GM18519 (cell line): ENCODE measurements around the gene TSPAN8.
"Not testable (repeated sequence)": the region's sequence is repeated elsewhere in the genome, so short reads cannot be mapped to it uniquely, and the experiment has no call there.

ENCODE experiments used
- ATAC-seq: cut with Tn5 transposase; IDR thresholded peaks from one replicate; pipeline ENCODE4 v1.9.1; 2021; ENCODE audit warnings: mild to moderate bottlenecking, moderate library complexity; ENCODE audit not compliant: unreplicated experiment, low FRiP score

The TSPAN8 gene

GRCh38 chr12:71157601-71158233 is at the start of gene TSPAN8:
Gene TSPAN8 (minus strand): TSS chr12:71157999. CDS start chr12:71157678, 321 bp downstream.
- ATAC-seq, result no peak

GRCh38 chr12:71201136-71201679 is 43.4 kb upstream of the TSPAN8 start:
- no peak for ATAC-seq

- ATAC-seq, result no peak
These were observed 42.9 kb upstream of the TSPAN8 start for GRCh38 chr12:71200706-71201105.

- no peak for ATAC-seq
These were observed 39.7 kb upstream of the TSPAN8 start for GRCh38 chr12:71197460-71197859.

GRCh38 chr12:71195338-71195896 is 37.6 kb upstream of the TSPAN8 start:
- ATAC-seq, result no peak

GRCh38 chr12:71194657-71195056 is 36.9 kb upstream of the TSPAN8 start:
- no peak for ATAC-seq

GRCh38 chr12:71193041-71193440 is 35.2 kb upstream of the TSPAN8 start:
- ATAC-seq, result no peak

GRCh38 chr12:71191509-71192196 is 33.9 kb upstream of the TSPAN8 start:
- ATAC-seq, result no peak

- ATAC-seq, result no peak
These were observed 33.0 kb upstream of the TSPAN8 start for GRCh38 chr12:71190822-71191221.

- ATAC-seq, result no peak
These were observed 29.6 kb upstream of the TSPAN8 start for GRCh38 chr12:71187379-71187778.

- no peak for ATAC-seq
These were observed 28.9 kb upstream of the TSPAN8 start for GRCh38 chr12:71186571-71187288.

GRCh38 chr12:71183846-71184245 is 26.0 kb upstream of the TSPAN8 start:
- no peak for ATAC-seq

- ATAC-seq, result no peak
These were observed 25.2 kb upstream of the TSPAN8 start for GRCh38 chr12:71183018-71183417.

- no peak for ATAC-seq
These were observed 20.4 kb upstream of the TSPAN8 start for GRCh38 chr12:71178162-71178561.

- no peak for ATAC-seq
These were observed 17.0 kb upstream of the TSPAN8 start for GRCh38 chr12:71174825-71175224.

GRCh38 chr12:71174146-71174545 is 16.3 kb upstream of the TSPAN8 start:
- ATAC-seq, result no peak

- ATAC-seq, result no peak
These were observed 12.7 kb upstream of the TSPAN8 start for GRCh38 chr12:71170456-71170855.

- no peak for ATAC-seq
These were observed 11.5 kb upstream of the TSPAN8 start for GRCh38 chr12:71169286-71169685.

GRCh38 chr12:71166862-71167496 is 9.2 kb upstream of the TSPAN8 start:
- no peak for ATAC-seq

GRCh38 chr12:71166280-71166679 is 8.5 kb upstream of the TSPAN8 start:
- ATAC-seq, result no peak

GRCh38 chr12:71165780-71166179 is 8.0 kb upstream of the TSPAN8 start:
- ATAC-seq, result not testable (repeated sequence)
